T47D (cell line): ENCODE data around the gene NRCAM.

Source experiments
- DNase-seq, 2 experiments: peaks; one replicate each; pipeline versions ENCODE4 v3.0.0 to v3.0.0-alpha.2; 2011 to 2012; ENCODE audit warnings: low read depth in 1 of 2, low spot score in 1 of 2
- JUND ChIP-seq: IDR thresholded peaks from 2 replicates; pipeline ENCODE4 v1.6.1; 2012; ENCODE audit warnings: low read depth
- in situ Hi-C: cut with HindIII; loops from 2 replicates; pipeline ENCODE4 v1.10.0; 2016; ENCODE audit warnings: low sequenced_read_pairs, low pct_unique_long_range_greater_than_20kb

The NRCAM gene

GRCh38 chr7:108109221-108109908, 346.9 kb downstream of the NRCAM start:
- peak; percentile 7 to 57 for DNase-seq
- in situ Hi-C loops, result no loop called here

GRCh38 chr7:108108131-108108530, 348.1 kb downstream of the NRCAM start:
- no peak for TF ChIP-seq JUND

More at GRCh38 chr7:108109221-108109908, 346.9 kb downstream of the NRCAM start:
- no peak for TF ChIP-seq JUND

GRCh38 chr7:108104324-108104723, 351.9 kb downstream of the NRCAM start:
- in situ Hi-C loops, result no loop called here
- TF ChIP-seq JUND, result no peak

More at GRCh38 chr7:108108131-108108530, 348.1 kb downstream of the NRCAM start:
- no peak for DNase-seq
- in situ Hi-C loops, result no loop called here

GRCh38 chr7:108103558-108104298, 352.5 kb downstream of the NRCAM start:
- TF ChIP-seq JUND, result no peak
- in situ Hi-C loops, result no loop called here
- peak in 1 of 2 experiments; percentile 75 for DNase-seq

More at GRCh38 chr7:108104324-108104723, 351.9 kb downstream of the NRCAM start:
- DNase-seq, result no peak

GRCh38 chr7:108102671-108103312, 353.4 kb downstream of the NRCAM start:
- TF ChIP-seq JUND, result no peak
- in situ Hi-C loops, result no loop called here
- no peak for DNase-seq

- no peak for DNase-seq
- TF ChIP-seq JUND, result no peak
- in situ Hi-C loops, result no loop called here
These were observed 354.5 kb downstream of the NRCAM start for GRCh38 chr7:108101759-108102158.

- no peak for TF ChIP-seq JUND
- in situ Hi-C loops, result no loop called here
- DNase-seq, result peak in 1 of 2 experiments; percentile 72
These were observed 356.5 kb downstream of the NRCAM start for GRCh38 chr7:108099713-108100112.

GRCh38 chr7:108097703-108098102, 358.5 kb downstream of the NRCAM start:
- DNase-seq, result peak in 1 of 2 experiments; percentile 29
- TF ChIP-seq JUND, result no peak
- in situ Hi-C loops, result no loop called here
